ENCODE results near the gene CNTN5. TPM values are rescaled to one million over a fixed set of nuclear protein-coding genes. Genes with fewer than 3 reads are reported as not detected.

The CNTN5 gene
- total RNA-seq, 2 experiments from 2014 or later = not detected

DNA sequence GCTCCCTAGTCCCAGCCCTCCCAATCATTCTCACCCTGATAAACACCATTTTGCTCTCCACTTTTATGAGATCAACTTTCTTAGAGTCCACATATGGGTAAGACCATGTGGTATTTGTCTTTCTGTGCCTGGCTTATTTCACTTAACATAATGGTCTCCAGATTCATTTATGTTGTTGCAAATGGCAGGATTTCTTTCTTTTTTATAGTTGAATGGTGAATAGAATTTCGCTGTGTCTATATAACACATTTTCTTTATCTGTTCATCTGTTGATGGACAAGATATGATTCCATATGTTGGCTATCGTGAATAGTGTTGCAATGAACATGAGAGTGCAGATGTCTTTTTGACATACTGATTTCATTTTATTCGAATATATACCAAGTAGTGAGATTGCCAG lies 1298.9 kb downstream of the CNTN5 start:
- TF ChIP-seq, protein P1, sequence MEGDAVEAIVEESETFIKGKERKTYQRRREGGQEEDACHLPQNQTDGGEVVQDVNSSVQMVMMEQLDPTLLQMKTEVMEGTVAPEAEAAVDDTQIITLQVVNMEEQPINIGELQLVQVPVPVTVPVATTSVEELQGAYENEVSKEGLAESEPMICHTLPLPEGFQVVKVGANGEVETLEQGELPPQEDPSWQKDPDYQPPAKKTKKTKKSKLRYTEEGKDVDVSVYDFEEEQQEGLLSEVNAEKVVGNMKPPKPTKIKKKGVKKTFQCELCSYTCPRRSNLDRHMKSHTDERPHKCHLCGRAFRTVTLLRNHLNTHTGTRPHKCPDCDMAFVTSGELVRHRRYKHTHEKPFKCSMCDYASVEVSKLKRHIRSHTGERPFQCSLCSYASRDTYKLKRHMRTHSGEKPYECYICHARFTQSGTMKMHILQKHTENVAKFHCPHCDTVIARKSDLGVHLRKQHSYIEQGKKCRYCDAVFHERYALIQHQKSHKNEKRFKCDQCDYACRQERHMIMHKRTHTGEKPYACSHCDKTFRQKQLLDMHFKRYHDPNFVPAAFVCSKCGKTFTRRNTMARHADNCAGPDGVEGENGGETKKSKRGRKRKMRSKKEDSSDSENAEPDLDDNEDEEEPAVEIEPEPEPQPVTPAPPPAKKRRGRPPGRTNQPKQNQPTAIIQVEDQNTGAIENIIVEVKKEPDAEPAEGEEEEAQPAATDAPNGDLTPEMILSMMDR (IDR thresholded peaks at IDR 0.05) = no peak
- CTCF ChIA-PET = no interaction called here
- Mint-ChIP-seq H3K9me3 (peaks cover 5% of the 10 kb centered on the region), H3K27me3 (no peaks in the 10 kb centered on the region), H3K4me1 (ENCODE audit: low read depth) (no peaks in the 10 kb centered on the region), H3K4me3 (no peak overlapping the region), H3K27ac (no peak overlapping the region), H3K36me3 (ENCODE audit: low read depth) (no peaks in the 10 kb centered on the region)
- intact Hi-C loops (cut with micrococcal nuclease) = no loop called here
- DNase-seq = no peak
- POLR2A ChIA-PET = no interaction called here
- ATAC-seq = no peak

DNA sequence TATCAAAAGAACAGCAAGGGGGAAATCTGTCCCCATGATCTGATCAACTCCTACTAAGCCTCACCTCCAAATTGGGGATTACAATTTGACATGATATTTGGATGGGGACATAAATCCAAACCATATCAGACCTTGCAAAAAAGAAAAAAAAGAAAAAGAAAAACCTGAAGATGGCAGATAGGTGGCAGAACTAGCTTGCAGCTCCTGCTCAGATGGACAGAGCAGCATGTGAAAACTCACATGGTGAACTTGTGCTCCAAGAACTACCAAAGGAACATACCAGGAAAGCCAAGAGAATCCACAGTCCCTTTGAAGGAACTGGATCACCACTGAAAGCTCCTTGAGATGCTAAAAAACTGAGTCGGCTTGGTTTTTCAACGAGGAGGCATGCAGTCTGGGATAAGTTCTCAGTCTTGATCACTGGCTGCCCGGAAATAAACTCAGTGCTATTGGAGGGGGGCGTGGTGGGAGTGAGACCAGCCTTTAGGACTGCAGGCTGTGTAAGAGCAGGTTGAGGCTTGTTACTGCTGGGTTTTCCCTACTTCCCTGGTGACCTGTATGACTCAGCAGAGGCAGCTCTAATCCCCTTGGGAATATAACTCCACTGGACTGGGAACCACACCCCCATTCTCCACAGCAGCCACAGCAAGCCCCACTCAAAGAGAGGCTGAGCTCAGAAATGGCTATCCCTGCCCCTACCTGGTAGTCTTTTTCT lies 1308.0 kb downstream of the CNTN5 start:
- intact Hi-C loops (cut with micrococcal nuclease) = no loop called here
- Mint-ChIP-seq H3K27me3 (no peaks in the 10 kb centered on the region), H3K4me3 (no peak overlapping the region), H3K36me3 (ENCODE audit: low read depth) (no peaks in the 10 kb centered on the region), H3K27ac (no peak overlapping the region), H3K4me1 (ENCODE audit: low read depth) (no peaks in the 10 kb centered on the region), H3K9me3 (peaks cover 11% of the 10 kb centered on the region)
- ChIA-PET CTCF (no interaction called here), POLR2A (no interaction called here)
- ATAC-seq = no peak
- TF ChIP-seq, protein P1 (IDR thresholded peaks at IDR 0.05) = no peak
- DNase-seq = no peak

DNA sequence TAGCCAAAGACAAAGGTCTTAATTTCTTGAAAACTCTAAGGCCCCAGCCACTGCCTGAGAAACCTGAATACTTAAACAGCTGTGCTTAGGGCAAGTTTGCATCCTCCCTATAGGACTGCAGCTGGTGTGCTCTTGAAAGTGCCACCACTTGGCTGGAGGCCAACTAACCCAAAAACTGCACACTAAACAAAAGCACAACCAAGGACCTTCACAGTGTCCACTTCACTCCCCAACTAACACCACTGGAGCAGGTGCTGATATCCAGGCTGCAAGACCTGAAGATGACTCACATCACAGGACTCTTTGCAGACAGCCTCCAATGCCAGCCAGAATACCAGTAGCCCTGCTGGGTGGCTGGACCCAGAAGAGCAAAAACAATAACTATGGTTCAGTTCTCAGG lies 1308.6 kb downstream of the CNTN5 start:
- ChIA-PET CTCF (no interaction called here), POLR2A (no interaction called here)
- no peak for DNase-seq
- Mint-ChIP-seq H3K4me3 (no peak overlapping the region), H3K9me3 (peaks cover 17% of the 10 kb centered on the region), H3K27me3 (no peaks in the 10 kb centered on the region), H3K27ac (no peak overlapping the region), H3K4me1 (ENCODE audit: low read depth) (no peaks in the 10 kb centered on the region), H3K36me3 (ENCODE audit: low read depth) (no peaks in the 10 kb centered on the region)
- intact Hi-C loops (cut with micrococcal nuclease) = no loop called here
- no peak for ATAC-seq
- TF ChIP-seq, protein P1 (IDR thresholded peaks at IDR 0.05) = no peak

DNA sequence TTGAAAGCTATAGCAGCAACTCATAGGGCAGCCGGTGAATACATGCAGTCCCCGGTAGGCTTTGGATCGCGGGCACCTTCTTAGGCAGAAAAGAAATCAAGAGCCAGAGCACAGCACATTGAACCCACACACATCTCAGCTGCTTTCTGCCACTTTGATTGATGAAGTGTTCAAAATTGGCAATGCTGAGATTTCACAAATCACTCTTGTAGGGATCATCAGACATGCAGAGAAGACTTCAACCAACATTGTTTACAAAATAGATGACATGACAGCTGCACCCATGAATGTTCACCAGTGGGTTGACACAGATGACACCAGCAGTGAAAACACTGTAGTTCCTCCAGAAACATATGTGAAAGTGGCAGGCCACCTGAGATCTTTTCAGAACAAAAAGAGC lies 1316.1 kb downstream of the CNTN5 start:
- ATAC-seq (no peak), DNase-seq (no peak)
- intact Hi-C loops (cut with micrococcal nuclease) = no loop called here
- Mint-ChIP-seq H3K4me1 (ENCODE audit: low read depth) (no peaks in the 10 kb centered on the region), H3K27ac (no peak overlapping the region), H3K36me3 (ENCODE audit: low read depth) (no peaks in the 10 kb centered on the region), H3K9me3 (peaks cover 14% of the 10 kb centered on the region), H3K4me3 (no peak overlapping the region), H3K27me3 (no peaks in the 10 kb centered on the region)
- POLR2A ChIA-PET = no interaction called here
- CTCF ChIA-PET = no interaction called here
- TF ChIP-seq, protein P1 (IDR thresholded peaks at IDR 0.05) = no peak

DNA sequence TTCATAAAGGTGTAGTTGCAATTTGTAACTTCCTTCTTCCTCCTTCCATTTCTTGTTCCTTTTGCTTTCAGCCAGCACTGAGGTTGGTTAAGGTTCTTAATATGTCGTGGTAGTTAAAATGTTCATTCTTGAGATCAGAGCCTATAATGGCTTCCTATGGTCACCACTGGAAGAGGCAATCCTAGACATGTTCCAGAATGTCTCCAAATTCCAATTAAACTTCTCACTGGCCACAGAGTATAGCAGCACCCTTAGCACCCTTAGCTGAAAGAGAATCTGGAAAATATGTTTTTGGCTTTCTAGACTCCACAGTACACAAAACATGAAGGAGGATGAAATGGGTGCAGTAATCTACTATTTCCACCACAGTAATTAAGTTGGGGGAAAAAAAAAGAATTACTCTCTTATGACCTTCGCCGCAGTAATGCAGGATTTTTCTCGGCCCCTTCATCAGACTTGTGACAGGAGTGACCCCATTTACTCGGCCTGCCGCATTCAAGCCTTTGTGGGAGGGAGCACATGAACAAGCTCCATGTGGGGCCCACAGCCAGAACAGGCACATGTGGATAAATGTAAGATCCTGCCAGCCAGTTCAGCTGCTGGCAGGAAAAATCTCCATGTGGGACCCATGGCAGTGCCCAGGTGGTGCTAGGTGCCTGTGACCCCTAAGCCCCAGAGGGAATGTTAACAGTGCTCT lies 1317.5 kb downstream of the CNTN5 start:
- intact Hi-C loops (cut with micrococcal nuclease) = no loop called here
- ChIA-PET POLR2A (no interaction called here), CTCF (no interaction called here)
- Mint-ChIP-seq H3K4me1 (ENCODE audit: low read depth) (no peaks in the 10 kb centered on the region), H3K27ac (no peak overlapping the region), H3K9me3 (peaks cover 11% of the 10 kb centered on the region), H3K27me3 (no peaks in the 10 kb centered on the region), H3K36me3 (ENCODE audit: low read depth) (no peaks in the 10 kb centered on the region), H3K4me3 (no peak overlapping the region)
- TF ChIP-seq, protein P1 (IDR thresholded peaks at IDR 0.05) = no peak
- no peak for DNase-seq
- ATAC-seq = no peak

Data from activated CD8-positive, alpha-beta T cell treated with anti-CD3 and anti-CD28 coated beads for 36 hours (primary cell).